GM18507 (cell line): ENCODE measurements around the gene PHF21A.

ENCODE experiments used
- DNase-seq: peaks from one replicate; pipeline ENCODE4 v3.0.0; 2011; ENCODE audit warnings: low read depth; ENCODE audit not compliant: insufficient read length; ENCODE audit errors: extremely low spot score
- FAIRE-seq: peaks from 2 replicates; lab custom pipeline; 2011; peaks lifted over from hg19 to GRCh38; lab: Jason Lieb, UNC

The PHF21A gene

GRCh38 chr11:46100670-46101069 lies 20.6 kb downstream of the PHF21A start:
- FAIRE-seq (peak; percentile 86), DNase-seq (no peak)

DNA sequence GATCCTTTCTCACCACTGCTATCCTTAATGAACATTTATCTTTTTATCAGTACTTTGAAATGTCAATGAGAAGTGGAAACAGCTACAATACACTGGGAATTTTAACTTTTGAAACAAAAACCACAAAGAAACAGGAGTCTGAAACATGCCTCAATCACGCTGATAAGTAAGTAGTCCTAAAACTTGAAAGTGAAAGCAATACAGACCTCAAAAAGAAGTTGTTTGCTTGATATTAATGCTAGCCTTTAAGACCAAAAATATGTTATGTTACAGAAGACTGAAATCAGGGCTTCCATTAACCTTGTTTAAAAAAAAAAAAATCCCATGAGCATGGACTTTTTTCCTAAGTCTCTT lies 21.3 kb downstream of the PHF21A start:
- FAIRE-seq = peak; percentile 69

GRCh38 chr11:46090375-46090774 lies 30.9 kb downstream of the PHF21A start:
- DNase-seq = no peak
- no peak for FAIRE-seq

More for the DNA sequence above, 21.3 kb downstream of the PHF21A start:
- DNase-seq = no peak

GRCh38 chr11:46079662-46080061 lies 41.6 kb downstream of the PHF21A start:
- FAIRE-seq (no peak), DNase-seq (no peak)

GRCh38 chr11:46075928-46076327 lies 45.3 kb downstream of the PHF21A start:
- FAIRE-seq (no peak), DNase-seq (no peak)

DNA sequence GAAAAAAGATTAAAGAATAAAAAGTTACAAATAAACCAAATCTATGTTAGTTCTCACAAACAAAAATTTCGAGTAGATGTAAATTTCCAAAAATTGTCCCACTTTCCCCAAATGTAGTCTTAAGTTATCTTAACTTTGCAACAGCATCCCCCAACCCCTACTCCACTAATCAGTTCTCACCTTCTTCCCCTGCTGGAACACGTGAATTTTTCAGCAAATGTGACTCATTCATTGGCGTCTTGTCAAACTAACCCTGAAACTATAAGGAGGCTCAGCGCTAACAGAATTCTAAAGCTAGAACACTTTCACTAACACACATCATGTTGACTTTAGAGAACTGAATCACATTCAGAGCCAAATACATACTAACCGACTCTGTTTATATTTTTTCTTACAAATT lies 46.1 kb downstream of the PHF21A start:
- FAIRE-seq (no peak), DNase-seq (no peak)

DNA sequence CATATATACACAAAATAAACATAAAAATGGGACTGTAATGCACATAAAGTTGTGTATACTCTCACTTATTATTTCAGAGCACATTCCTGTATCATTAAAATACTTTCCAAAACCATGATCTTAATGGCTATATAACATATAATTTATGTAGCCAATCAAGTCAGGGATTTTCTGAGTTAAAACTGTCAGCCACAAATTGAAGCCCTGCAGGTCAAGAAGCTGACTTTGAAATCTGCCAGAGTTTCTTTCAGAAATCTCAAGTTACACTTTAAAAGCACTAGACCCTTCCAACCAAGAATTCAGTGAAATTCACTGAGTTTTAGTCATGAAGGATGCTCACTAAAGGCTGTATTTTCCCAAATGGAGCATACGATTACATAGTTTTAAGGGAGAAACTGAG lies 47.6 kb downstream of the PHF21A start:
- no peak for FAIRE-seq
- DNase-seq = no peak

DNA sequence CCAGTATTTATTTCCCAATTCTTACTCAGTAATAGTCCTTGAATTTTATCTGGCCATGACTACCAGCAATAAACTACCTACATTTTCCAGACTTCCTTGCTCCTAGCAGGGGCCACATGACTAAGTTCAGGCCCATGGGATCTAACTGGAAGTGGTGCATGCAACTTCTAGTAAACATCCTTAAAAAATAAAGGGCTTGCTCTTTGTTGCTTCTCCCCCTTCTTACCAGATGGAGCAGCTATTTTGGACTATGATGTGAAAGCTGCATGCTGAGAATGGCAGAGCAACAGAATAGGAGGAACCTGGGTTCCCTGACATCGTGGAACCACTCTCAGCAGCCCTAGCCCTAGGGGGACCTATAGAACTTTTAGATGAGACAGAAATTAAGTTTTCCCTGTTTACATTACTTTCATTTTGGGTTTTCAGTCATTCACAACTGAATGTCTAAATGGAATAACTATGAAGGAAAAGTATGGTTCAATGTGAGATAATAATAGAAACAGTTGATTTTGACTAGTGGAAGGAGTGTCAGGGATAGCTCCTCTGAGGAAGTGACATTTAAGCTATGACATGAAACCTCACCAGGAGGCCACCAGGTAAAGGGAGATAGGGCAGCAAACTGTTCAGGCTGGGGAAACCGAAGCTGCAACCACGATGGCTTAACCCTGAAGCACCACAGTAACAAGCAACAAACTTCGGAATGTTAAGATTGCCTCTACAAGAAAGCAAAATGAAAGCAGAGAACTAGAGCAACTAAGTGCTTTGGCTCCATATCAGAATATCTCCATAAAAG lies 48.9 kb downstream of the PHF21A start:
- DNase-seq = no peak
- FAIRE-seq = no peak

DNA sequence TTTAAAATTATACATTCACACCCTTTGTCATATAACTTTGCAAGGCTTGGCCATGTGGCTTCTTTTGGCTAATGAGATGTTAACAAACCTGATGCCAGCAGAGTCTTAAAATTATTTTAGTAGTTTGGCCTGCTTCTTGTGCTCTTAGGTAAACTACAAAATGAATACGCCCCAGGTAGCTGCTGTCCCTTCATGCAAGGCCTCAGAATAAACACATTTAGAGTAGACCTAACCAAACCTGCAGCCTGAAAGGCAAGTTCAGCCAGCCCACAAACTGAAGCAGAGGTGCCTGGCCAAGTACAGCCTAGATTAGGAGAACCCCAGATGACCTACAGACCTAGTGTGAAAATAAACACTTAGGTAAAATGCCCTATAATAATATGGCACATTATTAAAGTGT lies 50.2 kb downstream of the PHF21A start:
- DNase-seq (no peak), FAIRE-seq (no peak)

- FAIRE-seq = no peak
- DNase-seq = no peak
Measured at GRCh38 chr11:46069595-46069994, 51.7 kb downstream of the PHF21A start.

DNA sequence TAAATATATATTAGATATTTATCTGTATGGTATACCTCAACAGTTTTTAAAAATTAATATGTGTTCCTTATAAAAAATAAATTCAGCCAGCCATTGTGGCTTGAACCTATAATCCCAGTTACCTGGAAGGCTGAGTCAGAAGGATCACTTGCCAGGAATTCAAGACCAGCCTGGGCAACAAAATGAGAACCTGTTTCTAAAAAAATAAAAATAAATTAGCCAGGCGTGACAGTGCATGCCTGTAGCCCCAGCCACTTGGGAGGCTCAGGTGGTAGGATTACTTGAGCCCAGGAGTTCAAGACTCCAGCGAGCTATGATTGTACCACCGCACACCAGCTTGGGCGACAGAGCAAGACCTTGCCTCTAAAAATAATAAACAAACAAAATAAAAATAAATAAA lies 54.9 kb downstream of the PHF21A start:
- FAIRE-seq = no peak
- no peak for DNase-seq

DNA sequence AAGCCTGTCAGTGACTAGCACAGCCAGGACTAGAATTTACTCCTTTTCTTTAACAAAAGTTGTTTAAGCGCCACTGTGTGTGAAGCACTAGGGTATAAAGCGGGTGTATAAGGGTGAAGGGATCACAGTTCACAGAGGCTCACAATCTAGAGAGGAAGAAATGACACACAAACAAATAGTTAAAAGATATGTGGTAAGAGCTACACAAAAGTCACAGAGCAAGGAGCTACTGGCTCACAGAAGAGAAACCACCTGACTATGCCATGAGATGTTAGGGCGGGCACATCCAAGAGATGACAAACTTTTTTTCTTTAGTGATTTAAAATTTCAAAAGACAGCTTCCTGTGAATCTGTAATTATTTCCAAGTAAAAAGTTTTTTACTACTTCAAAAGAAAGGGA lies 55.6 kb downstream of the PHF21A start:
- DNase-seq (no peak), FAIRE-seq (no peak)

- DNase-seq = no peak
- FAIRE-seq = no peak
Measured at GRCh38 chr11:46064221-46064620, 57.0 kb downstream of the PHF21A start.

- FAIRE-seq (no peak), DNase-seq (no peak)
Measured at GRCh38 chr11:46063138-46063537, 58.1 kb downstream of the PHF21A start.

DNA sequence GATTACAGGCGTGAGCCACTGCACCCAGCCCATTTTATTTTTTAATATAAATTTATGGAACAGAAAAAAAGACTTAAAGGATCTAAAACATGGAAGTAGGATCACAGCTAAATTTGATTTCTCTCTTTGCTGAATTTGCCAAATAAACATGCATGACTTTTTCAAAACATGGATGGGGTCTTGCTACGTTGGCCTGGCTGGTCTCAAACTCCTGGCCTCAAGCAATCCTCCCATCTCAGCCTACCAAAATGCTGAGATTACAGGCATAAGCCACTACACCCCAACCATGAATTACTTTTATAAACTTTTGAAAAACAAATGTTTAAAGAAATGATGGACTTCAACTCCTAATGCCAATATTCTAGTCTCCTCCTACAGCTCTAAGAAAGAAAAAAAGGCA lies 61.2 kb downstream of the PHF21A start:
- DNase-seq (no peak), FAIRE-seq (no peak)

DNA sequence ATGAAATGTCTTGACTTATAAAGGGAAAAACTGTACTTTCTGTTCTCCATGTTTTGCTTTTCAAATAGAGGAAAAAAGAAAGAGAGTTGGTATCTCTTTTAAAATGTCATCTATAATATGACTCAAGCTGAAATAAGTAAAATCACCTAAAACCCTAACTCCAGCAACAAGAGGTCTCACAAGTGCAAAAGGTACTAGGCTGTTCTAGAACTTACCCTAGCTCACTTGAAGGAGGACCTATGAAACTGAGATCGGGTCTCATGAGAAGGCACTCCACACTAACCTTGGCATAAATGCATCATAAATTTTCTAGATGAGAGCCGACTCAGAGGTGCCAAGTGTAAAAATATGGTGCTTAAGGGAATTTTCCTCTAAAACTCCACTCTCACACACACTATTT lies 63.8 kb downstream of the PHF21A start:
- FAIRE-seq (no peak), DNase-seq (no peak)

- DNase-seq = no peak
Measured at GRCh38 chr11:46055371-46055770, 65.9 kb downstream of the PHF21A start.

DNA sequence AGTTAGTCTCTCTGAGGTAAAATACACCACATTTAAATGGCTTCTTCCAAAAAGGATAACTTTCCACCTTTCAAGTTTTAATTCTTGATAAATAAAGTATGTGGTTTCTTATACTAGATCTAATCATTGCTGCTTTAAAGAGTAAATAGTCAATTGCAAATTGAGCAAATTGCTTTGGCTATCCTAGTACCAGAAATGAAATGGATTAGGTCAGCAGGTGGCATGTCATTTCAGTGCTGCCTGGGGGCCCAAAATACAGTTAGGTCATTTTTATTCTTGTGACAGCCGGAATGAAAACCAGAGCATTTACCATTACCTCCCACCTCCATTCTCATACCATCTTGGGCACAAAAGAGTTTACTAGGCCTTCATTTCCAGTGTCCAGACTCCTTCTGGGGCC lies 70.2 kb downstream of the PHF21A start:
- DNase-seq (no peak), FAIRE-seq (no peak)

More at GRCh38 chr11:46055371-46055770, 65.9 kb downstream of the PHF21A start:
- no peak for FAIRE-seq

- FAIRE-seq (no peak), DNase-seq (no peak)
Measured at GRCh38 chr11:46050662-46051061, 70.6 kb downstream of the PHF21A start.

DNA sequence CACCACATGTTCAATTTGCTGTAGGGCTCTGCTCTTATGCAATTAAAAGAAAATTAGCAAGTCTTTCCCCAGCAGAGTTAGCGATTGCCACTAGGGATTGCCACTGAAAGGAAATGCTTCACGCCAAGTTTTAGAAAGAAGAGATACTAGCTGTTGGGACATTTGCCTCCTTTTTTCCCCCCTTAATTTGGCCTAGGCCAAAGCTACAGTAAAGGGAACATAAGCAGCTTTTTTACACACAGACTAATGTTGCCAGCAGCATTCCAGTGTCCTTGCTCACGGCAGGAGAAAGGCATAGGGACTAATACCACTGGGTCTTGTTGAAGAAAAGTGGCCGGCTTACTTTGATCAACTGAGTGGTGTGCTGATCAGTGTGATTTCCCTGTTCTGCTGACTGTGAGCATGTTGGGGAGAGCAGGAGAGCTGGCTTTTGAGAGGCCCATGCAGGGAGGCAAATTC lies 71.2 kb downstream of the PHF21A start:
- FAIRE-seq (no peak), DNase-seq (no peak)

GRCh38 chr11:46049325-46049897 lies 71.8 kb downstream of the PHF21A start:
- DNase-seq (no peak), FAIRE-seq (no peak)
